Uterus (tissue), 2 donors: ENCODE measurements around the gene ASTN2.

Source experiments
- POLR2A ChIP-seq, 2 donors: fragments of 450-650 bp; IDR thresholded peaks; one replicate each; pipeline ENCODE4 v1.6.1; 2016; ENCODE audit warnings: antibody characterized with exemption in 2 of 2, mild to moderate bottlenecking in 1 of 2, moderate library complexity in 1 of 2
- TF ChIP-seq, protein P1 (sequence below), 4 experiments: fragments of 200-600 bp in 2 of 4; fragments of 450-650 bp in 2 of 4; sonication (generic) in 2 of 4; IDR thresholded peaks; one replicate each; pipeline ENCODE4 v1.5.1; 2016 to 2019; ENCODE audit warnings: antibody characterized with exemption in 4 of 4, mild to moderate bottlenecking in 2 of 4, moderate library complexity in 1 of 4

GRCh38 chr9:116617389-116617788 lies 797.5 kb downstream of the ASTN2 start:
- TF ChIP-seq, protein P1, sequence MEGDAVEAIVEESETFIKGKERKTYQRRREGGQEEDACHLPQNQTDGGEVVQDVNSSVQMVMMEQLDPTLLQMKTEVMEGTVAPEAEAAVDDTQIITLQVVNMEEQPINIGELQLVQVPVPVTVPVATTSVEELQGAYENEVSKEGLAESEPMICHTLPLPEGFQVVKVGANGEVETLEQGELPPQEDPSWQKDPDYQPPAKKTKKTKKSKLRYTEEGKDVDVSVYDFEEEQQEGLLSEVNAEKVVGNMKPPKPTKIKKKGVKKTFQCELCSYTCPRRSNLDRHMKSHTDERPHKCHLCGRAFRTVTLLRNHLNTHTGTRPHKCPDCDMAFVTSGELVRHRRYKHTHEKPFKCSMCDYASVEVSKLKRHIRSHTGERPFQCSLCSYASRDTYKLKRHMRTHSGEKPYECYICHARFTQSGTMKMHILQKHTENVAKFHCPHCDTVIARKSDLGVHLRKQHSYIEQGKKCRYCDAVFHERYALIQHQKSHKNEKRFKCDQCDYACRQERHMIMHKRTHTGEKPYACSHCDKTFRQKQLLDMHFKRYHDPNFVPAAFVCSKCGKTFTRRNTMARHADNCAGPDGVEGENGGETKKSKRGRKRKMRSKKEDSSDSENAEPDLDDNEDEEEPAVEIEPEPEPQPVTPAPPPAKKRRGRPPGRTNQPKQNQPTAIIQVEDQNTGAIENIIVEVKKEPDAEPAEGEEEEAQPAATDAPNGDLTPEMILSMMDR (IDR thresholded peaks at IDR 0.05) = no peak
- TF ChIP-seq POLR2A (IDR thresholded peaks at IDR 0.05) = no peak
